Lower lobe of right lung (tissue), 2 donors: ENCODE measurements around the gene MAOA. TPM values are rescaled to one million over a fixed set of nuclear protein-coding genes. Genes with fewer than 3 reads are reported as not detected.

Experiments used
- ATAC-seq, 2 donors: fragments of 200-7000 bp; cut with Tn5 transposase; one replicate each; pipeline ENCODE4 v1.9.1; 2020 to 2022; ENCODE audit warnings: mild to moderate bottlenecking in 2 of 2, moderate library complexity in 2 of 2
- DNase-seq: peaks from one replicate; pipeline ENCODE4 v3.0.0-alpha.2; 2020
- H3K27ac ChIP-seq: fragments of 200-600 bp; one replicate; pipeline ENCODE4 v1.8.0; 2022
- H3K27me3 ChIP-seq: fragments of 200-600 bp; one replicate; pipeline ENCODE4 v1.8.0; 2022; ENCODE audit warnings: low read depth
- H3K36me3 ChIP-seq: fragments of 200-600 bp; one replicate; pipeline ENCODE4 v1.8.0; 2022; ENCODE audit warnings: mild to moderate bottlenecking
- H3K4me1 ChIP-seq: fragments of 200-600 bp; one replicate; pipeline ENCODE4 v1.8.0; 2022
- H3K4me3 ChIP-seq: fragments of 200-600 bp; one replicate; pipeline ENCODE4 v1.8.0; 2022; ENCODE audit warnings: mild to moderate bottlenecking
- H3K9me3 ChIP-seq: fragments of 200-600 bp; one replicate; pipeline ENCODE4 v1.8.0; 2022
- intact Hi-C: fragments of 100-400 bp; cut with DNase I; formaldehyde crosslinking; loops from one replicate; pipeline ENCODE4 v1.11.0; 2022
- total RNA-seq: library from RNA; stranded (reverse); fragmentation: NEBNext Ultra II Directional; extraction: Animal tissue kit (Norgen Biotek cat#: 25700); gene quantifications from one replicate; pipeline ENCODE4 v1.2.1, GENCODE V29; 2021
- TF ChIP-seq, protein P1 (sequence below): fragments of 200-600 bp; IDR thresholded peaks from one replicate; pipeline ENCODE4 v1.8.0; 2022; ENCODE audit warnings: antibody characterized with exemption, mild to moderate bottlenecking
- donor health status: DM: no; HTN: yes; CAD: no; lungs with severe emphysema.

The MAOA gene
- total RNA-seq, 1 donor from 2014 or later, result 159 TPM

GRCh38 chrX:43693602-43694406 is 37.7 kb downstream of the MAOA start:
- H3K9me3 ChIP-seq, result no peaks in the 10 kb centered on the region
- DNase-seq (peak; percentile 48), ATAC-seq (peak; percentile 75 to 91)
- peak overlapping the region; percentile 46 for H3K27ac ChIP-seq
- intact Hi-C loops, result no loop called here
- no peaks in the 10 kb centered on the region for H3K27me3 ChIP-seq
- H3K36me3 ChIP-seq, result peaks cover 7% of the 10 kb centered on the region
- H3K4me1 ChIP-seq, result peaks cover 26% of the 10 kb centered on the region
- no peak overlapping the region for H3K4me3 ChIP-seq
- TF ChIP-seq, protein P1, sequence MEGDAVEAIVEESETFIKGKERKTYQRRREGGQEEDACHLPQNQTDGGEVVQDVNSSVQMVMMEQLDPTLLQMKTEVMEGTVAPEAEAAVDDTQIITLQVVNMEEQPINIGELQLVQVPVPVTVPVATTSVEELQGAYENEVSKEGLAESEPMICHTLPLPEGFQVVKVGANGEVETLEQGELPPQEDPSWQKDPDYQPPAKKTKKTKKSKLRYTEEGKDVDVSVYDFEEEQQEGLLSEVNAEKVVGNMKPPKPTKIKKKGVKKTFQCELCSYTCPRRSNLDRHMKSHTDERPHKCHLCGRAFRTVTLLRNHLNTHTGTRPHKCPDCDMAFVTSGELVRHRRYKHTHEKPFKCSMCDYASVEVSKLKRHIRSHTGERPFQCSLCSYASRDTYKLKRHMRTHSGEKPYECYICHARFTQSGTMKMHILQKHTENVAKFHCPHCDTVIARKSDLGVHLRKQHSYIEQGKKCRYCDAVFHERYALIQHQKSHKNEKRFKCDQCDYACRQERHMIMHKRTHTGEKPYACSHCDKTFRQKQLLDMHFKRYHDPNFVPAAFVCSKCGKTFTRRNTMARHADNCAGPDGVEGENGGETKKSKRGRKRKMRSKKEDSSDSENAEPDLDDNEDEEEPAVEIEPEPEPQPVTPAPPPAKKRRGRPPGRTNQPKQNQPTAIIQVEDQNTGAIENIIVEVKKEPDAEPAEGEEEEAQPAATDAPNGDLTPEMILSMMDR, result no peak

- ATAC-seq (no peak), DNase-seq (no peak)
- no peak overlapping the region for H3K4me3 ChIP-seq
- intact Hi-C loops, result no loop called here
- H3K27me3 ChIP-seq, result no peaks in the 10 kb centered on the region
- H3K4me1 ChIP-seq, result peaks cover 48% of the 10 kb centered on the region
- peaks cover 7% of the 10 kb centered on the region for H3K36me3 ChIP-seq
- TF ChIP-seq, protein P1, result no peak
- no peaks in the 10 kb centered on the region for H3K9me3 ChIP-seq
- H3K27ac ChIP-seq, result no peak overlapping the region
These were observed 43.4 kb downstream of the MAOA start for GRCh38 chrX:43699475-43699874.

GRCh38 chrX:43702079-43702524 is 46.0 kb downstream of the MAOA start:
- H3K27ac ChIP-seq, result peak overlapping the region; percentile 74
- ATAC-seq, result no peak
- TF ChIP-seq, protein P1, result no peak

DNA sequence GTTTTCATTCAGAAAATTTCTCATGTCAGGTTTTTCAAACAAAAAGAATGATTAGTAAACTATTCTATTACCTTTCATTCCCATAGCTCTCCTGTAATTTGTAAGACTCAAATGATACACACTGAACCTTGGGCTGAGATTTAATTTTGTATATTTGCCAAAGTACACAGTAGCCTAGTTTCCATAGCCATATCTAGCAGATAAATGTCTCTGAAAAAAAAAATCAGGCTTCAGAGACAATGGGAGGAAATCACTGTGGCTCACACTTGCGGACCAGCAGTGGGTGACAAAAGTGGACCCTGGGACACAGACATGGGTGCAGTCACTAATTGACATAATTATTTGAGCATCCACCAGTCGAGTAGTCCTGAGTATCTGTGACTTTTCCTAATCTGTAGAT is 46.6 kb downstream of the MAOA start:
- peak overlapping the region; percentile 74 for H3K27ac ChIP-seq
- ATAC-seq, result no peak

More at GRCh38 chrX:43702079-43702524, 46.0 kb downstream of the MAOA start:
- Histone ChIP-seq H3K4me1 (peaks cover 53% of the 10 kb centered on the region), H3K9me3 (no peaks in the 10 kb centered on the region), H3K27me3 (no peaks in the 10 kb centered on the region), H3K4me3 (no peak overlapping the region), H3K36me3 (no peaks in the 10 kb centered on the region)
- DNase-seq, result no peak
- intact Hi-C loops, result no loop called here

GRCh38 chrX:43703211-43703791 is 47.2 kb downstream of the MAOA start:
- H3K27ac ChIP-seq, result peak overlapping the region; percentile 74
- peak; percentile 52 to 63 for ATAC-seq
- intact Hi-C loops, result no loop called here

More for the DNA sequence above, 46.6 kb downstream of the MAOA start:
- TF ChIP-seq, protein P1, result no peak
- Histone ChIP-seq H3K4me1 (peaks cover 56% of the 10 kb centered on the region), H3K36me3 (no peaks in the 10 kb centered on the region), H3K27me3 (no peaks in the 10 kb centered on the region), H3K4me3 (no peak overlapping the region), H3K9me3 (no peaks in the 10 kb centered on the region)
- DNase-seq, result no peak
- intact Hi-C loops, result no loop called here

More at GRCh38 chrX:43703211-43703791, 47.2 kb downstream of the MAOA start:
- H3K4me1 ChIP-seq, result peaks cover 57% of the 10 kb centered on the region
- H3K9me3 ChIP-seq, result no peaks in the 10 kb centered on the region
- DNase-seq, result no peak
- no peaks in the 10 kb centered on the region for H3K27me3 ChIP-seq
- H3K4me3 ChIP-seq, result no peak overlapping the region
- no peaks in the 10 kb centered on the region for H3K36me3 ChIP-seq
- TF ChIP-seq, protein P1, result no peak
